ENCODE measurements around the gene KRT71.
"Not testable (repeated sequence)": the region's sequence is repeated elsewhere in the genome, so short reads cannot be mapped to it uniquely, and the experiment has no call there.

Gene KRT71

DNA sequence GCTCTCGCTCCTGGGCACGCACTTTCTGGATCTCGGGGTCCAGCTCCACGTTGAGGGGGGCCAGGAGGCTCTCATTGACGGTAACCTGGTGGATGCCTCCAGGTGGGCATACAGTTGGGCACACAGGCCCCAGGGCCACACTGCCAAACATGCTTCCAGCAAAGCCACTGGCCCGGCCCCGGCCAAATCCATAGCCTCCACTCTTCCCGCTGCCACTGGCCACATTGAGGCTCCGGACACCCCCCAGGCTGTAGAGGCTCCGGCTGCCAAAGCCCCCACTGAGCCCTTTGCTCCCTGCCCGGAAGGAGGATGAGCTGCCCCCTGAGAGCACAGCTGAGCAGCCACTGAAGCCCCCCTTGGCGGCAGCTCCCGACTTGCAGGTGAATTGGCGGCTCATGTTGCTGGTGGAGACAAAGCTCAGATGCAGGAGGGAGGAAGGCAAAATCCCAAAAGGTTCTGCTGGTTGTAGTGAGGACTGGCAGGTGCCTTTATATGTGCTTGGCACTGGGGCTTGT is at the start of gene KRT71:
TSS of gene KRT71 (minus strand) at position 465 of the 515 bp plus-strand sequence. CDS start at position 397, 68 bp downstream.
- DNase-seq = no peak

DNA sequence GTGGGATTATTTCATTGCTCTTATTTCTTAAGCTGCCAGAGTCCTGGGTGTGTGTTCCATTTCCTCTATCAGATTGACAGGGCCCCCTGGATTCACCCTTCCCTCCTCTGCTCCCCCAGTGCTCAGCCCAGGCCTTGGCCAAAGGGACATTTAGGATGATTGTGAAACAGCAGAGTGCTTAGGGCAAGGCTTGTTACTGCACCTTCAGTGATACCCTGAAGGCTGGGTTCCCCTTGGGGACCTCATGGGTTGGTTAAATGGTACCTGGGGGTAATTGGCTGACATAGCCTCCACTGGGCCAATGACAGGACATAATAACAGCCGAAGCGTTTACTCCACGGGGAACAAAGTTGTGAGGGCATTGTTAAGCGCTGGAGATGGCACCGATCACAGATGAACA is 49.6 kb upstream of the KRT71 start:
- no peak for DNase-seq

- DNase-seq = no peak
Measured at GRCh38 chr12:52601671-52602070, 48.7 kb upstream of the KRT71 start.

GRCh38 chr12:52600941-52601481 is 48.1 kb upstream of the KRT71 start, which contains the start of gene KRT72:
Gene KRT72, minus strand, starts transcription at chr12:52601463. Its CDS starts 11 bp downstream, at chr12:52601452.
- no peak for DNase-seq

DNA sequence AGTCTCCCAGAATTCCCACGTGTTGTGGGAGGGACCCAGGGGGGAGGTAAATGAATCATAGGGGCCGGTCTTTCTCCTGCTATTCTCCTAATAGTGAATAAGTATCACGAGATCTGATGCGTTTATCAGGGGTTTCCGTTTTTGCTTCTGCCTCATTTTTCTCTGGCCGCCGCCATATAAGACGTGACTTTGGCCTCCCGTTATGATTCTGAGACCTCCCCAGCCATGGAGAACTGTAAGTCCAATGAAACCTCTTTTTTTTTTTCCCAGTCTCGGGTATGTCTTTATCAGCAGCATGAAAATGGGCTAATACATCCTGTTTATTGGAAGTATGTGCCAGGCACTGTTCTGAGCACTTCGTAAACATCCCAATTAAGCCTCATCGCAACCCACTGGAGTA is 47.5 kb upstream of the KRT71 start:
- DNase-seq = no peak

GRCh38 chr12:52600071-52600470 is 47.1 kb upstream of the KRT71 start:
- DNase-seq = no peak

GRCh38 chr12:52598966-52599365 is 46.0 kb upstream of the KRT71 start:
- DNase-seq = no peak

DNA sequence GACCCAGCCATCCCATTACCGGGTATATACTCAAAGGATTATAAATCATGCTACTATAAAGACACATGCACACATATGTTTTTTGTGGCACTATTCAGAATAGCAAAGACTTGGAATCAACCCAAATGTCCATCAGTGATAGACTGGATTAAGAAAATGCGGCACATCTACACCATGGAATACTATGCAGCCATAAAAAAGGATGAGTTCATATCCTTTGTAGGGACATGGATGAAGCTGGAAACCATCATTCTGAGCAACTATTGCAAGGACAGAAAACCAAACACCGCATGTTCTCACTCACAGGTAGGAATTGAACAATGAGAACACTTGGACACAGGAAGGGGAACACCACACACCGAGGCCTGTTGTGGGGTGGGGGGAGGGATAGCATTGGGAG is 41.3 kb upstream of the KRT71 start:
- not testable (repeated sequence) for DNase-seq

DNA sequence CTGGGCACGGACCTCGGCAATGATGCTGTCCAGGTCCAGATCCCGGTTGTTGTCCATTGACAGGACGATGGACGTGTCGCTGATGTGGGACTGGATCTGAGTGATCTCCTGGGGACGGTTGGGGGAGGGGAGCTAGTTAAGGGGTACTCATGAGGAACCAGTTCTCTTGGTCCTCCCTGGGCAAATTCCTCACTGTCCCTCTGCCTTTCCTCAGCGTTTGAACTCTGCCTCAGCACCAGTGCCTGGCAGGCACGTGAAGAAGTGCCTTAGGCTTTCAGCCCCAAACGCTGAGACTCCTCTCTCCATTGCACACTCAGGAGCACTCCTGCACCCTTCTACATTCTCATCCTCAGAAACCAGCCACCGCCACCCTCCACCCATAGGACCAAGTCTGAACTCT is 38.6 kb upstream of the KRT71 start:
- no peak for DNase-seq

DNA sequence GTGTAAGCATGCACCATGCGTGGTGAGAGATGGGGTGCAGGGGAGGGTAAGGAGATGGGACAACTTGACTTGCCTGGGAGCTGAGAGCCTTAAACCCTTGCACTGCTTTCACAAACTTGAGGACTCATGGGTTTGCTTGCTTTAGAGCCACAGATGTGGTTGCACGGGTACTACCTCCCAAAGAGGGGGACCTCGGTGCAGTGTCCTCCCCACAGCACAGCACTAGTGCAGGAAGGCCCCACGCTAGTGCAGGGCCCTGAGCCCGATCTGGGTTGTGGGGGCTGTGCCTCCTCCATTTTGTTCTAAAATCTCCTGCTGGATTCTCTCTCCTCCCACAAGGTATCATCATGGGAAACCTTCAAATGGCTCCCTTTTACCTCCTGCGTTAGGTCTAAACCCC is 37.1 kb upstream of the KRT71 start:
- no peak for DNase-seq

- DNase-seq = no peak
Measured at GRCh38 chr12:52587563-52587962, 34.6 kb upstream of the KRT71 start.

DNA sequence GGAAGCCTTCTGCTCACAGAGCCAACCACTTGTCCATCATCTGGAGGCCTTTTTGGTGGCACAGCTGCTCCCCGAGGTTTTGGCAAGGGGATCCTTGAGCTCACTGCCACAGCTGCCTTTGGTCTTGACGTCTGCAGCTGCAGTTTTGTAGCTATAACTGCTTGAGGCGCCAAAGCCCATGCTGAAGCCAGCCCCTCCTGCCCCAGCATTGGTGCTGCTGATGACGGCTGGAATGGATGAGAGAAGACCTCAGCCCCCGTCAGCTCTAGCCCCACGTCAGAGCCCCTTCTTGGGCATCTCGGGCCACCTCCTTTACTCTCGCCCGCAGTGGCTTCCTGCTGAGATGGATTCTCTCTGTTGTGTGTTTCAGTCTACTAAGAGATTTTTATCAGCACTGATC is 33.0 kb upstream of the KRT71 start:
- peak; percentile 58 for DNase-seq

DNA sequence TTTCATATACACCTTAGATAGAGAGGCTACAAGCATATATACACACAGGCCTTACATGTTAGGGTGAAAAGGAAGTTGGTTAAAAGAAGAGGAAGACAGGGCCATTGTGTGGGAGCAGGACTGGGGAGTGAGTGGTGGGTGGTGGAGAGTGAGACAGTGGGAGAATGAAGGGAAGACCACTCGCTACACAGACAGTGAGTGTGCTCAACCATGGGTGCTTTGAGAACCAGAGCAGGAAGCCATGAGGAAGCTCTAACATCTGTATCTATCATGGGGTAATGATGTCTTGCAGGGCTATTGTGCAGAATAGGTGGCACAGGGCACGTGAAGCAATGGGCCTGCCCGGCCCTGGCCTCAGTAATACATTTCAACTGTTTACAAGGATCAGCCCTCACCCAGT is 32.1 kb upstream of the KRT71 start:
- no peak for DNase-seq

GRCh38 chr12:52584156-52584682 is 31.3 kb upstream of the KRT71 start:
- no peak for DNase-seq

DNA sequence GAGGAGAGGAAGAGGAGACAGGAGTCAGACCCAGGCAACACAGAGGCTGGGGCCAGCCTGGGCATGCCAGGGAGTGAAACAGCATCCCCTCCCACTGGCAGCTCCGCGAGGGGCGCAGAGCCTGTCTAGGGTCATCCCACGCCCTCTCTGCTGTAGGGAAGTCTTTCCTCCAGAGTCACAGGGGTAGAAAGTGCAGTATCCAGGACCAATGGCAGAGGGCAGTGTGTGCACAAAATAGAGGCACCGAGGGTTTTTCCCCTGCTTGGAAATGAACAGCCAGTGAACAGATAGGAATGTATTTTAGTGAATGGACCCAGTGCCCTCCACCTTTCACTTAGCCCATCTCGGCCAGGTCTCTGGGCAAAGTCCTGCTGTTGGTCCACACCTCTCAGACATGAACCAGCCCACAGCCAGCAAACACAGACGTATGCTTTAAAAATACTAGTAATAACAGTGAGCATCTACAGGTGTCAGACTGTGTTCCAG is 30.1 kb upstream of the KRT71 start:
- DNase-seq = peak; percentile 74

DNA sequence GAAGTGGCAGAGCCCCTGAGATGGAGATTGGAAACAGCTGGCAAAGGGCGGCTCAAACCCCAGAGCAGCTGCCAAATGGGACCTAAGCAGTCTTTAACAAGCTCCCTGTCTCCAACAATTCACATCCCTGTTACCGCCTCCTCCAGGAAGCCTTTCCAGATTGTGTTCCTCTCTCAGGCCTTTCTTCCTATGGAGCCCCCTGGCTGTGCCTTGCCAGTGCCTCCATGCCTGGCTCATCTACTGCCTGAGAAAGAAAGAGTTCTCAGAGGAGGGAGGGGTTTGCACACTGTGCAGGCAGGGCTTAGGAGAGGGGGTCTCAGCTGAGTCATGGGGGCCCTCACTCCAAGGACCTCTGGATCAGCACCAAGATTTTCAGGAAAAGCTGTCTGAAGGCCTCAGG is 29.5 kb upstream of the KRT71 start:
- DNase-seq = no peak

- no peak for DNase-seq
Measured at GRCh38 chr12:52581481-52581880, 28.5 kb upstream of the KRT71 start.

DNA sequence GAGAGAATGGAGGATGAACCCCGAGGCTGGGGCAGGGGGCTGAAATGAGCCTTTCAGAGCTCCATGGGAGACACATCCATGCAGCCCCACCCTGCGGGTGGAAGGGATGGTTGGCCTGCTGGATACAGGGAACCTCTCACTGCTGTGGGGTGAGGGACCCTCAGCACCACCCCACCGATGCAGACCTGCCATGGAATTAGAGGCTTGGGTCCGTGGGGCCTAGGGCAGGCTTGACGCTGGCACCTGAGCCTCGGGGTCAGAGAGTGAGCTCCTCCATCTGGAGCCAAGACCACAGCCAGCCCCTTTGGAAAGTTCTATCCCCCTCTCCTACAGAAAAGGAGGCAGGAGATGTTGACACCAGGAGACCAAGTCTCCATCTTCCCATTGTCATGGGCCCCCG is 28.1 kb upstream of the KRT71 start:
- no peak for DNase-seq

- no peak for DNase-seq
Measured at GRCh38 chr12:52580496-52580895, 27.6 kb upstream of the KRT71 start.

DNA sequence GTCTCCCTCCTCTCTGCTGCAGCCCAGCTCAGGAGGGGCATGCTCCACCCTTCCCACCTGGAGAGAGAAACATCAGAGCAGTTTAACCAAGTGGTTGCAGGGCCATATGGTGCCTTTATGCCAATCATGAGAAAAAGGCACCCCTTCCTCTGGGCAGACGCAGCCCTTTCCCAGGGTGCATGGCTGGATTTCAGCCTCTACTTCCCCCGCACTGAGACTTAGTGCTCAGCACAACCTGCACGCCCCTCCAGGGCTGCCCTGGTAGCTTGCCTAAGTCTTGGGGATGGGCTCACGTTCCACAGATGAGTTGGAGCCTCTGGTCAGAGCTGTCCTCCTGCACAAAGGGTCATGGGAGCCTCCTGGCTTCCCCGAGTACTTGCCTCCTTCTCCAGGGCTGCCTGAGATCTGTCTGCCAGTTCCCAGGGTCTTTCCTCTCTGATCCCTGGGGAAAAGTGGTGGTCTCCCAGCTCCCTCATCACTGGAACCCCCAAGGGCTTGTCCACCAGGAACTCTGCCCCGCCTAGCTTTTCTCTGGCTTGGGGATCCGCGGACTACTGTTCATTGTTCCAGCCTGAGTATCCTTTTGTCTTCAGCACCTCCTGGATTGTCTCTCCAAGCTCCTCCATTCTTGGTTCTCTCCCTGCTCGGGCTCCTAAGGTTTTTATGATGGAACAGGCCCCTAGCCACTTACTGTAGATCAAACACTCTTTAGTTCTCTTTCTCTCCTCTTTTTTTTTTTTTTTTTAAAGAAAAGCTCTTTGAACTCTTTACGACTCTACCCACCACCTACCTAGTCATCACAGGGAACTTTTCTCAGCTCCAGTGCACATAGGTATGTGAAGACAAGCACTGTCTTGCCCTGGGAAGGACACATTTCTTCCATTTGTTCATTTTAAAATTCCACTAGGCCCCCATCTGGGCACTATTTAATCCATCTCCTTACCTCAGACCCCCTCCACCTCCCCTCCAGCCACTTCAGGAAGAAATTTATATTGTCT is 26.8 kb upstream of the KRT71 start:
- DNase-seq = no peak

DNA sequence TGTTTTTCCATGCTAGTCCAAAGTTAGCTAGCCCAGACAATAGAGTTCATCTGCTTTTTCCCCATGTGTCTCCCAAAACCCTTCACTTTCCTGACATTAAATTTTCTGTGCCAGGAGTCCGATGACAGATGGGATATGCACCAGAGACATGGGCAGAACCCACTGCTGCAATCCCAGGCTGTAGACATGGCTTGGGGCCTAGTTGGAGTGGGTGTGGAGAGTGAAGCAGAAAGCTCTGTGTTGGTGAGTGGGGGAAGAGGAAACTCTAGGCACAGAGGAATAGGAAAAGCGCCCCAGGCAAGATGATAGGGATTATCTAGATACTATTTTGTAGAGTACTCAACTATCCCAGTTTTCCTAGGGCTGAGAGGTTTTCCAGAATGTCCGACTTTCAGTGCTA is 25.5 kb upstream of the KRT71 start:
- DNase-seq = no peak

GRCh38 chr12:52577316-52577715 is 24.4 kb upstream of the KRT71 start:
- no peak for DNase-seq

DNA sequence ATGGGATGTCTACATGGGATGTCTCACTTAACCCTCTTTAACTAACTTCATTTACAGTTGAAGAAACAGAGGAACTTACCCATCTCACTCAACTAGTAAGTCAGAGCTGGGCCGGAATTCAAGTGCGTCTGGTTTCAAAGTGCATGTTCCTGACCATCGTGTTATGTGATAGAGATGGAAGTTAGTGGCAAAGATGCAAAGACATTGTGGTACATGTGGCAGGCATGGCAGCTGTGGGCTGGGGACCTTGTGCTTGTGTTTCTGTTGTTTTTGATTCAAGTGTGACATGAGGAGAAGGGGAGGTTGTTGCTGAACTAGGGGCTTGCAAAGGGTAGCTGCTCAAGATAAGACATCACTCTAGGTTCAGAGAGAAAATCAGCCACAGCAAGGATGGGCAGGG is 23.0 kb upstream of the KRT71 start:
- no peak for DNase-seq

- DNase-seq = no peak
Measured at GRCh38 chr12:52575256-52575655, 22.3 kb upstream of the KRT71 start.
